ENCODE results near the gene B3GNT7. TPM values are rescaled to one million over a fixed set of nuclear protein-coding genes. Genes with fewer than 3 reads are reported as not detected.
A peak's percentile ranks its signal among the peaks of the same experiment; 100 is the strongest.

The B3GNT7 gene
- total RNA-seq, 1 experiment from 2014 or later = 83.3 TPM

DNA sequence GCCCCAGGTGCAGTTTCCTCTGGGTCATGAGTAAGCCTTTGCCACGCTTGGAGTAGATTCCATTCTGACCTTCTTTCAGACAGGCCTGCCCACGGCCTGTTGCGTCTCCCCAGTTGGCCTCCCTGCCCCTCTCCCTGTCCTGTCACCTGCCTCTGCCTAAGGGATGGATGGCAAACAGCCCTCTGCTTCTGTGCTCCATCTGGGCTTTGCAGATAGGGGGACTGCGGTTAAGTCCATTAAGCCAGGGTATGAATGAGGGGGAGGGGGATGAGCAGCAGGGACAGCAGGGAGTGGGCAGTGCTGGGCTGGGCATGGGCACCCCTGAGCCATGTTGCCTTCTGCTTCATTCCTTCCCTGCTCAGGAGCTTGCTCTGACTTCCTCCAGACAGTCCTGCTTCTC lies 37.6 kb upstream of the B3GNT7 start:
- Histone ChIP-seq H3K4me1 (ENCODE audit: control insufficient read depth, insufficient read depth, low read length) (peaks cover 39% of the 10 kb centered on the region), H3K9me3 (ENCODE audit: control insufficient read depth, insufficient read depth, low read depth, low read length) (no peaks in the 10 kb centered on the region), H3K27me3 (ENCODE audit: control insufficient read depth, insufficient read depth, low read length) (no peaks in the 10 kb centered on the region), H3K4me3 (ENCODE audit: low read depth in 2 of 2, low read length in 2 of 2) (no peak overlapping the region), H3K27ac (ENCODE audit: low read length) (peak overlapping the region; percentile 52; the same call in 1 of the 2 replicates), H3K36me3 (ENCODE audit: control insufficient read depth, insufficient read depth, low read length) (no peaks in the 10 kb centered on the region)
- DNase-seq (ENCODE audit: low read depth, low spot score) (no peak), ATAC-seq (no peak)
- intact Hi-C loops (cut with micrococcal nuclease; ENCODE audit: unreplicated experiment) (no loop called here), in situ Hi-C loops (cut with HindIII; ENCODE audit: low pct_unique_long_range_greater_than_20kb, low sequenced_read_pairs) (no loop called here)
- TF ChIP-seq, protein P1, sequence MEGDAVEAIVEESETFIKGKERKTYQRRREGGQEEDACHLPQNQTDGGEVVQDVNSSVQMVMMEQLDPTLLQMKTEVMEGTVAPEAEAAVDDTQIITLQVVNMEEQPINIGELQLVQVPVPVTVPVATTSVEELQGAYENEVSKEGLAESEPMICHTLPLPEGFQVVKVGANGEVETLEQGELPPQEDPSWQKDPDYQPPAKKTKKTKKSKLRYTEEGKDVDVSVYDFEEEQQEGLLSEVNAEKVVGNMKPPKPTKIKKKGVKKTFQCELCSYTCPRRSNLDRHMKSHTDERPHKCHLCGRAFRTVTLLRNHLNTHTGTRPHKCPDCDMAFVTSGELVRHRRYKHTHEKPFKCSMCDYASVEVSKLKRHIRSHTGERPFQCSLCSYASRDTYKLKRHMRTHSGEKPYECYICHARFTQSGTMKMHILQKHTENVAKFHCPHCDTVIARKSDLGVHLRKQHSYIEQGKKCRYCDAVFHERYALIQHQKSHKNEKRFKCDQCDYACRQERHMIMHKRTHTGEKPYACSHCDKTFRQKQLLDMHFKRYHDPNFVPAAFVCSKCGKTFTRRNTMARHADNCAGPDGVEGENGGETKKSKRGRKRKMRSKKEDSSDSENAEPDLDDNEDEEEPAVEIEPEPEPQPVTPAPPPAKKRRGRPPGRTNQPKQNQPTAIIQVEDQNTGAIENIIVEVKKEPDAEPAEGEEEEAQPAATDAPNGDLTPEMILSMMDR (IDR thresholded peaks at IDR 0.05) = no peak
- POLR2A ChIA-PET = no interaction called here
- no TSS peak for BruUV-seq (replicated peaks)
- CTCF ChIA-PET = interaction anchor here (0.6 kb wide), 1 partner anchor 442 kb away, joined by 3 read pairs; no protein-coding TSS in a partner anchor

DNA sequence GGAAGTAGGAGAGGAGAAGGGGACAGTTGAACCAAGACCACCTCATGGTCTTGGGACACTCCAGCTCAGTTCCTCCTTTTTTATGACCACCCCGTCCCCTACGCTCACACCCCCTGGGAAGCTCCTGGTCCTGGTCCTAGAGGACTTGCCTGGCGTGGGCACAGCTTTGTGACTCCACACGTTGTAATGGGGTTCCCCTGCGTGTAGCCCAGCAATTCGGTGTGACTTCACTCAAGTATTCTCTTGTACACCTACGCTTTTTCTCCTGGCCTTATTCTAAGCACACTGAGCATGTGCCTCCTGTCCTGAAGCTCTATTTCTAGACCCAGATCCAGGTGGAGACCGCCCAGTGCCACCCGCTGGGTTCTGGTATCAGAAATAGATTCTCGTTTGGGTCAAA lies 36.1 kb upstream of the B3GNT7 start:
- Histone ChIP-seq H3K4me3 (ENCODE audit: low read depth in 2 of 2, low read length in 2 of 2) (no peak overlapping the region), H3K9me3 (ENCODE audit: control insufficient read depth, insufficient read depth, low read depth, low read length) (no peaks in the 10 kb centered on the region), H3K4me1 (ENCODE audit: control insufficient read depth, insufficient read depth, low read length) (peaks cover 53% of the 10 kb centered on the region), H3K27me3 (ENCODE audit: control insufficient read depth, insufficient read depth, low read length) (no peaks in the 10 kb centered on the region), H3K27ac (ENCODE audit: low read length) (peak overlapping the region; percentile 80), H3K36me3 (ENCODE audit: control insufficient read depth, insufficient read depth, low read length) (no peaks in the 10 kb centered on the region)
- CTCF ChIA-PET = interaction anchor here (0.6 to 1.6 kb wide), 2 partner anchors 9 to 34 kb away, joined by 3 to 4 read pairs; no protein-coding TSS in a partner anchor
- TF ChIP-seq, protein P1 (IDR thresholded peaks at IDR 0.05) = no peak
- TF ChIP-seq SIN3A (IDR thresholded peaks at IDR 0.05; ENCODE audit: borderline replicate concordance, insufficient read depth, low read depth, low read length) (no peak), TCF7L2 (IDR thresholded peaks at IDR 0.05; ENCODE audit: low read depth, low read length) (no peak), POLR2AphosphoS5 (IDR thresholded peaks at IDR 0.05; ENCODE audit: low read depth, low read length) (no peak)
- TF ChIP-seq, protein P2, sequence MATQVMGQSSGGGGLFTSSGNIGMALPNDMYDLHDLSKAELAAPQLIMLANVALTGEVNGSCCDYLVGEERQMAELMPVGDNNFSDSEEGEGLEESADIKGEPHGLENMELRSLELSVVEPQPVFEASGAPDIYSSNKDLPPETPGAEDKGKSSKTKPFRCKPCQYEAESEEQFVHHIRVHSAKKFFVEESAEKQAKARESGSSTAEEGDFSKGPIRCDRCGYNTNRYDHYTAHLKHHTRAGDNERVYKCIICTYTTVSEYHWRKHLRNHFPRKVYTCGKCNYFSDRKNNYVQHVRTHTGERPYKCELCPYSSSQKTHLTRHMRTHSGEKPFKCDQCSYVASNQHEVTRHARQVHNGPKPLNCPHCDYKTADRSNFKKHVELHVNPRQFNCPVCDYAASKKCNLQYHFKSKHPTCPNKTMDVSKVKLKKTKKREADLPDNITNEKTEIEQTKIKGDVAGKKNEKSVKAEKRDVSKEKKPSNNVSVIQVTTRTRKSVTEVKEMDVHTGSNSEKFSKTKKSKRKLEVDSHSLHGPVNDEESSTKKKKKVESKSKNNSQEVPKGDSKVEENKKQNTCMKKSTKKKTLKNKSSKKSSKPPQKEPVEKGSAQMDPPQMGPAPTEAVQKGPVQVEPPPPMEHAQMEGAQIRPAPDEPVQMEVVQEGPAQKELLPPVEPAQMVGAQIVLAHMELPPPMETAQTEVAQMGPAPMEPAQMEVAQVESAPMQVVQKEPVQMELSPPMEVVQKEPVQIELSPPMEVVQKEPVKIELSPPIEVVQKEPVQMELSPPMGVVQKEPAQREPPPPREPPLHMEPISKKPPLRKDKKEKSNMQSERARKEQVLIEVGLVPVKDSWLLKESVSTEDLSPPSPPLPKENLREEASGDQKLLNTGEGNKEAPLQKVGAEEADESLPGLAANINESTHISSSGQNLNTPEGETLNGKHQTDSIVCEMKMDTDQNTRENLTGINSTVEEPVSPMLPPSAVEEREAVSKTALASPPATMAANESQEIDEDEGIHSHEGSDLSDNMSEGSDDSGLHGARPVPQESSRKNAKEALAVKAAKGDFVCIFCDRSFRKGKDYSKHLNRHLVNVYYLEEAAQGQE (IDR thresholded peaks at IDR 0.05; ENCODE audit: insufficient read depth in 1 of 2, low read depth in 2 of 2, low read length in 1 of 2) = no peak
- intact Hi-C loops (cut with micrococcal nuclease; ENCODE audit: unreplicated experiment) = no loop called here
- ATAC-seq (no peak), DNase-seq (ENCODE audit: low read depth, low spot score) (no peak)
- no TSS peak for BruUV-seq (replicated peaks)
- POLR2A ChIA-PET = interaction anchor here (0.7 kb wide), 1 partner anchor 355 kb away, joined by 3 read pairs; no protein-coding TSS in a partner anchor
- in situ Hi-C loops (cut with HindIII; ENCODE audit: low pct_unique_long_range_greater_than_20kb, low sequenced_read_pairs) = no loop called here

Data from Panc1 (cell line).